ENCODE results near the gene UBE2R2. TPM values are rescaled to one million over a fixed set of nuclear protein-coding genes. Genes with fewer than 3 reads are reported as not detected.

UBE2R2 gene
- total RNA-seq, 1 experiment from 2014 or later: 52.1 TPM

GRCh38 chr9:33776578-33776977, 40.4 kb upstream of the UBE2R2 start:
- Histone ChIP-seq H4K5ac (ENCODE audit: insufficient read length, low read depth, low read length) (no peak overlapping the region), H3K4me1 (ENCODE audit: insufficient read depth, low read length) (no peaks in the 10 kb centered on the region), H4K8ac (replicated peaks; ENCODE audit: insufficient read length, low read depth, low read length) (no peak overlapping the region), H3K79me2 (ENCODE audit: insufficient read depth, low read length) (no peaks in the 10 kb centered on the region), H3K9ac (ENCODE audit: extremely low read depth, insufficient read length, low read length) (no peak overlapping the region), H3K23me2 (ENCODE audit: insufficient read length, low read depth, low read length, poor library complexity, severe bottlenecking) (no peaks in the 10 kb centered on the region), H3K79me1 (ENCODE audit: insufficient read depth, low read depth, low read length, poor library complexity, severe bottlenecking) (no peaks in the 10 kb centered on the region), H2AFZ (ENCODE audit: low read length) (no peak overlapping the region), H4K91ac (ENCODE audit: insufficient read length, low read depth, low read length) (no peak overlapping the region), H3K23ac (ENCODE audit: insufficient read length, low read depth, low read length) (no peak overlapping the region), H4K20me1 (ENCODE audit: control insufficient read depth, insufficient read depth, insufficient read length) (no peaks in the 10 kb centered on the region), H2BK15ac (ENCODE audit: low read depth, low read length) (no peak overlapping the region), H3K14ac (ENCODE audit: insufficient read depth, low read length) (no peak overlapping the region), H2BK12ac (ENCODE audit: insufficient read length, low read depth, low read length) (no peak overlapping the region), H3K4ac (ENCODE audit: low read depth, low read length) (no peak overlapping the region), H2AK5ac (ENCODE audit: insufficient read length, low read length) (no peak overlapping the region), H3K56ac (ENCODE audit: insufficient read length, low read depth, low read length) (no peak overlapping the region), H3K18ac (ENCODE audit: insufficient read length, low read depth, low read length) (no peak overlapping the region), H2BK5ac (ENCODE audit: insufficient read length, low read length) (no peak overlapping the region), H3K27me3 (ENCODE audit: insufficient read depth, low read length) (no peaks in the 10 kb centered on the region), H3T11ph (ENCODE audit: low read length) (no peak overlapping the region), H2BK120ac (ENCODE audit: low read depth, low read length, poor library complexity, severe bottlenecking) (no peak overlapping the region), H2BK20ac (ENCODE audit: low read depth, low read length, poor library complexity, severe bottlenecking) (no peak overlapping the region), H3K27ac (ENCODE audit: insufficient read length, low read depth, low read length) (no peak overlapping the region), H3K4me2 (ENCODE audit: insufficient read depth, insufficient read length, low read length) (no peak overlapping the region), H3K9me3 (ENCODE audit: control insufficient read depth, low read depth, low read length) (no peaks in the 10 kb centered on the region)
- Mint-ChIP-seq H3K9me3 (no peaks in the 10 kb centered on the region), H3K4me3 (no peak overlapping the region), H3K4me1 (peaks cover 3 to 5% of the 10 kb centered on the region in 2 experiments), H3K27ac (no peak overlapping the region), H3K36me3 (ENCODE audit: insufficient read depth in 1 of 3, low read depth in 3 of 3) (no peaks in the 10 kb centered on the region), H3K27me3 (ENCODE audit: low read depth) (no peaks in the 10 kb centered on the region; the same call in 1 of the 2 replicates)
- DNase-seq: no peak
- TF ChIP-seq CTCF (conservative IDR thresholded peaks at IDR 0.05): no peak
